ENCODE results near the gene MYOG.

Gene MYOG

GRCh38 chr1:203039609-203040512 is 46.0 kb downstream of the MYOG start:
- no peak overlapping the region for H3K27ac ChIP-seq (ENCODE audit: low read depth, low read length)
- H3K36me3 ChIP-seq (ENCODE audit: control insufficient read depth in 1 of 2, insufficient read depth in 2 of 2, low read length in 2 of 2) = no peaks in the 10 kb centered on the region
- no peak overlapping the region for H3K9ac ChIP-seq (ENCODE audit: low read depth in 1 of 2, low read length in 2 of 2)
- H3K27me3 ChIP-seq (ENCODE audit: control insufficient read depth in 1 of 2, insufficient read depth in 2 of 2, low read length in 2 of 2) = peaks cover 7 to 8% of the 10 kb centered on the region in 2 donors
- H3K4me3 ChIP-seq (ENCODE audit: low read depth in 1 of 2, low read length in 2 of 2) = no peak overlapping the region
- H3K9me3 ChIP-seq (ENCODE audit: control insufficient read depth in 1 of 2, low read length in 2 of 2) = no peaks in the 10 kb centered on the region
- peaks cover 0 to 6% of the 10 kb centered on the region in 2 donors for H3K4me1 ChIP-seq (ENCODE audit: control insufficient read depth in 1 of 2, insufficient read depth in 2 of 2, low read length in 2 of 2)

- no peak overlapping the region for H3K9ac ChIP-seq (ENCODE audit: low read depth in 1 of 2, low read length in 2 of 2)
- no peak overlapping the region for H3K27ac ChIP-seq (ENCODE audit: low read depth, low read length)
- no peaks in the 10 kb centered on the region for H3K36me3 ChIP-seq (ENCODE audit: control insufficient read depth in 1 of 2, insufficient read depth in 2 of 2, low read length in 2 of 2)
- H3K27me3 ChIP-seq (ENCODE audit: control insufficient read depth in 1 of 2, insufficient read depth in 2 of 2, low read length in 2 of 2) = peaks cover 4 to 7% of the 10 kb centered on the region in 2 donors
- no peaks in the 10 kb centered on the region for H3K9me3 ChIP-seq (ENCODE audit: control insufficient read depth in 1 of 2, low read length in 2 of 2)
- peaks cover 0 to 6% of the 10 kb centered on the region in 2 donors for H3K4me1 ChIP-seq (ENCODE audit: control insufficient read depth in 1 of 2, insufficient read depth in 2 of 2, low read length in 2 of 2)
- H3K4me3 ChIP-seq (ENCODE audit: low read depth in 1 of 2, low read length in 2 of 2) = no peak overlapping the region
Measured at GRCh38 chr1:203038891-203039608, 46.8 kb downstream of the MYOG start.

- H3K9me3 ChIP-seq (ENCODE audit: control insufficient read depth in 1 of 2, low read length in 2 of 2) = no peaks in the 10 kb centered on the region
- no peak overlapping the region for H3K27ac ChIP-seq (ENCODE audit: low read depth, low read length)
- no peak overlapping the region for H3K4me3 ChIP-seq (ENCODE audit: low read depth in 1 of 2, low read length in 2 of 2)
- H3K4me1 ChIP-seq (ENCODE audit: control insufficient read depth in 1 of 2, insufficient read depth in 2 of 2, low read length in 2 of 2) = peaks cover 0 to 6% of the 10 kb centered on the region in 2 donors
- H3K9ac ChIP-seq (ENCODE audit: low read depth in 1 of 2, low read length in 2 of 2) = no peak overlapping the region
- no peaks in the 10 kb centered on the region for H3K36me3 ChIP-seq (ENCODE audit: control insufficient read depth in 1 of 2, insufficient read depth in 2 of 2, low read length in 2 of 2)
- peaks cover 4 to 7% of the 10 kb centered on the region in 2 donors for H3K27me3 ChIP-seq (ENCODE audit: control insufficient read depth in 1 of 2, insufficient read depth in 2 of 2, low read length in 2 of 2)
Measured at GRCh38 chr1:203038217-203038741, 47.5 kb downstream of the MYOG start.

GRCh38 chr1:203037509-203038190 is 48.2 kb downstream of the MYOG start:
- Histone ChIP-seq H3K9me3 (ENCODE audit: control insufficient read depth in 1 of 2, low read length in 2 of 2) (no peaks in the 10 kb centered on the region), H3K27me3 (ENCODE audit: control insufficient read depth in 1 of 2, insufficient read depth in 2 of 2, low read length in 2 of 2) (peaks cover 4 to 7% of the 10 kb centered on the region in 2 donors), H3K9ac (ENCODE audit: low read depth in 1 of 2, low read length in 2 of 2) (no peak overlapping the region), H3K36me3 (ENCODE audit: control insufficient read depth in 1 of 2, insufficient read depth in 2 of 2, low read length in 2 of 2) (no peaks in the 10 kb centered on the region), H3K4me3 (ENCODE audit: low read depth in 1 of 2, low read length in 2 of 2) (no peak overlapping the region), H3K4me1 (ENCODE audit: control insufficient read depth in 1 of 2, insufficient read depth in 2 of 2, low read length in 2 of 2) (peaks cover 0 to 6% of the 10 kb centered on the region in 2 donors), H3K27ac (ENCODE audit: low read depth, low read length) (no peak overlapping the region)

GRCh38 chr1:203036537-203036936 is 49.3 kb downstream of the MYOG start:
- no peak overlapping the region for H3K4me3 ChIP-seq (ENCODE audit: low read depth in 1 of 2, low read length in 2 of 2)
- H3K9ac ChIP-seq (ENCODE audit: low read depth in 1 of 2, low read length in 2 of 2) = no peak overlapping the region
- no peaks in the 10 kb centered on the region for H3K9me3 ChIP-seq (ENCODE audit: control insufficient read depth in 1 of 2, low read length in 2 of 2)
- H3K27ac ChIP-seq (ENCODE audit: low read depth, low read length) = no peak overlapping the region
- no peaks in the 10 kb centered on the region for H3K36me3 ChIP-seq (ENCODE audit: control insufficient read depth in 1 of 2, insufficient read depth in 2 of 2, low read length in 2 of 2)
- peaks cover 4 to 7% of the 10 kb centered on the region in 2 donors for H3K27me3 ChIP-seq (ENCODE audit: control insufficient read depth in 1 of 2, insufficient read depth in 2 of 2, low read length in 2 of 2)
- peaks cover 0 to 6% of the 10 kb centered on the region in 2 donors for H3K4me1 ChIP-seq (ENCODE audit: control insufficient read depth in 1 of 2, insufficient read depth in 2 of 2, low read length in 2 of 2)

- Histone ChIP-seq H3K9ac (ENCODE audit: low read depth in 1 of 2, low read length in 2 of 2) (no peak overlapping the region), H3K9me3 (ENCODE audit: control insufficient read depth in 1 of 2, low read length in 2 of 2) (no peaks in the 10 kb centered on the region), H3K4me1 (ENCODE audit: control insufficient read depth in 1 of 2, insufficient read depth in 2 of 2, low read length in 2 of 2) (peaks cover 0 to 6% of the 10 kb centered on the region in 2 donors), H3K4me3 (ENCODE audit: low read depth in 1 of 2, low read length in 2 of 2) (no peak overlapping the region), H3K36me3 (ENCODE audit: control insufficient read depth in 1 of 2, insufficient read depth in 2 of 2, low read length in 2 of 2) (no peaks in the 10 kb centered on the region), H3K27ac (ENCODE audit: low read depth, low read length) (no peak overlapping the region), H3K27me3 (ENCODE audit: control insufficient read depth in 1 of 2, insufficient read depth in 2 of 2, low read length in 2 of 2) (peaks cover 4 to 7% of the 10 kb centered on the region in 2 donors)
Measured at GRCh38 chr1:203036135-203036534, 49.7 kb downstream of the MYOG start.

- H3K9me3 ChIP-seq (ENCODE audit: control insufficient read depth in 1 of 2, low read length in 2 of 2) = no peaks in the 10 kb centered on the region
- no peak overlapping the region for H3K4me3 ChIP-seq (ENCODE audit: low read depth in 1 of 2, low read length in 2 of 2)
- H3K4me1 ChIP-seq (ENCODE audit: control insufficient read depth in 1 of 2, insufficient read depth in 2 of 2, low read length in 2 of 2) = peaks cover 0 to 6% of the 10 kb centered on the region in 2 donors
- no peaks in the 10 kb centered on the region for H3K36me3 ChIP-seq (ENCODE audit: control insufficient read depth in 1 of 2, insufficient read depth in 2 of 2, low read length in 2 of 2)
- no peak overlapping the region for H3K27ac ChIP-seq (ENCODE audit: low read depth, low read length)
- no peak overlapping the region for H3K9ac ChIP-seq (ENCODE audit: low read depth in 1 of 2, low read length in 2 of 2)
- peaks cover 4 to 7% of the 10 kb centered on the region in 2 donors for H3K27me3 ChIP-seq (ENCODE audit: control insufficient read depth in 1 of 2, insufficient read depth in 2 of 2, low read length in 2 of 2)
Measured at GRCh38 chr1:203035111-203036000, 50.5 kb downstream of the MYOG start.

GRCh38 chr1:203034422-203035110 is 51.2 kb downstream of the MYOG start:
- Histone ChIP-seq H3K9ac (ENCODE audit: low read depth in 1 of 2, low read length in 2 of 2) (no peak overlapping the region), H3K9me3 (ENCODE audit: control insufficient read depth in 1 of 2, low read length in 2 of 2) (no peaks in the 10 kb centered on the region), H3K4me1 (ENCODE audit: control insufficient read depth in 1 of 2, insufficient read depth in 2 of 2, low read length in 2 of 2) (peaks cover 0 to 2% of the 10 kb centered on the region in 2 donors), H3K27ac (ENCODE audit: low read depth, low read length) (no peak overlapping the region), H3K4me3 (ENCODE audit: low read depth in 1 of 2, low read length in 2 of 2) (no peak overlapping the region), H3K36me3 (ENCODE audit: control insufficient read depth in 1 of 2, insufficient read depth in 2 of 2, low read length in 2 of 2) (no peaks in the 10 kb centered on the region), H3K27me3 (ENCODE audit: control insufficient read depth in 1 of 2, insufficient read depth in 2 of 2, low read length in 2 of 2) (peaks cover 4 to 7% of the 10 kb centered on the region in 2 donors)

GRCh38 chr1:203033917-203034316 is 51.9 kb downstream of the MYOG start:
- Histone ChIP-seq H3K27ac (ENCODE audit: low read depth, low read length) (no peak overlapping the region), H3K9ac (ENCODE audit: low read depth in 1 of 2, low read length in 2 of 2) (no peak overlapping the region), H3K27me3 (ENCODE audit: control insufficient read depth in 1 of 2, insufficient read depth in 2 of 2, low read length in 2 of 2) (peaks cover 7% of the 10 kb centered on the region in 2 donors), H3K4me1 (ENCODE audit: control insufficient read depth in 1 of 2, insufficient read depth in 2 of 2, low read length in 2 of 2) (no peaks in the 10 kb centered on the region), H3K36me3 (ENCODE audit: control insufficient read depth in 1 of 2, insufficient read depth in 2 of 2, low read length in 2 of 2) (no peaks in the 10 kb centered on the region), H3K4me3 (ENCODE audit: low read depth in 1 of 2, low read length in 2 of 2) (no peak overlapping the region), H3K9me3 (ENCODE audit: control insufficient read depth in 1 of 2, low read length in 2 of 2) (no peaks in the 10 kb centered on the region)

All from duodenal mucosa (tissue), 2 donors.